Panc1 (cell line): Measurements from ENCODE around the gene NFATC1. TPM values are rescaled to one million over a fixed set of nuclear protein-coding genes. Genes with fewer than 3 reads are reported as not detected.

Experiments
- ATAC-seq: fragments of 200-7000 bp; cut with Tn5 transposase; 2 replicates; pipeline ENCODE4 v1.9.1; 2020; ENCODE audit warnings: mild to moderate bottlenecking, moderate library complexity
- BruUV-seq: library from RNA; stranded (reverse); fragments of 400-500 nt; replicated peaks from 2 replicates; lab custom pipeline; 2021; lab: Mats Ljungman, UMichigan
- CTCF ChIA-PET: fragments of 300-600 bp; sonication (Branson Sonifier 250); formaldehyde crosslinking; loops from one replicate; lab custom pipeline; 2022; ENCODE audit warnings: antibody characterized with exemption; lab: Charles Lee
- POLR2A ChIA-PET: fragments of 300-600 bp; sonication (Branson Sonifier 250); formaldehyde crosslinking; loops from one replicate; lab custom pipeline; 2022; ENCODE audit warnings: antibody characterized with exemption; lab: Charles Lee
- DNase-seq: peaks from one replicate; pipeline ENCODE4 v3.0.0-alpha.2; 2010; ENCODE audit warnings: low read depth, low spot score
- H3K27ac ChIP-seq: 2 replicates; pipeline ENCODE4 v1.5.1; 2011; ENCODE audit warnings: mild to moderate bottlenecking, low read length, inconsistent platforms
- H3K27me3 ChIP-seq: fragments of 200-500 bp; sonication (Bioruptor generic); 2 replicates; pipeline ENCODE4 v1.6.0; 2014; ENCODE audit warnings: low read length, inconsistent platforms; ENCODE audit not compliant: control insufficient read depth, insufficient read depth
- H3K36me3 ChIP-seq: fragments of 200-500 bp; sonication (Bioruptor generic); 2 replicates; pipeline ENCODE4 v1.5.1; 2014; ENCODE audit warnings: inconsistent platforms, mild to moderate bottlenecking, low read length, moderate library complexity; ENCODE audit not compliant: control insufficient read depth, insufficient read depth
- H3K4me1 ChIP-seq: 2 replicates; pipeline ENCODE4 v1.5.1; 2011; ENCODE audit warnings: inconsistent platforms, mild to moderate bottlenecking, low read length, moderate library complexity; ENCODE audit not compliant: control insufficient read depth, insufficient read depth
- H3K4me3 ChIP-seq, 2 experiments: 2 replicates each; pipeline ENCODE4 v1.5.1; 2011 to 2012; ENCODE audit warnings: low read depth in 2 of 2, low read length in 2 of 2, mild to moderate bottlenecking in 2 of 2, inconsistent platforms in 1 of 2, moderate library complexity in 1 of 2
- H3K9me3 ChIP-seq: fragments of 200-500 bp; sonication (Bioruptor generic); 2 replicates; pipeline ENCODE4 v1.5.1; 2014; ENCODE audit warnings: low read depth, mild to moderate bottlenecking, inconsistent platforms, low read length, moderate library complexity; ENCODE audit not compliant: control insufficient read depth, insufficient read depth
- CTCF ChIP-seq: fragments of 450-650 bp; IDR thresholded peaks from 2 replicates; pipeline ENCODE4 v1.5.1; 2017; ENCODE audit warnings: mild to moderate bottlenecking
- POLR2AphosphoS5 ChIP-seq: IDR thresholded peaks from 2 replicates; pipeline ENCODE4 v1.6.1; 2012; ENCODE audit warnings: mild to moderate bottlenecking, low read depth, low read length, moderate library complexity
- REST ChIP-seq, 2 experiments: IDR thresholded peaks; 2 replicates each; pipeline ENCODE4 v1.6.1; 2011 to 2012; ENCODE audit warnings: low read depth in 2 of 2, control low read depth in 1 of 2, low read length in 1 of 2, mild to moderate bottlenecking in 1 of 2, moderate library complexity in 1 of 2; ENCODE audit not compliant: insufficient read depth in 1 of 2
- SIN3A ChIP-seq: IDR thresholded peaks from 2 replicates; pipeline ENCODE4 v1.6.1; 2012; ENCODE audit warnings: low read depth, mild to moderate bottlenecking, low read length, moderate library complexity, borderline replicate concordance; ENCODE audit not compliant: insufficient read depth
- TCF7L2 ChIP-seq: IDR thresholded peaks from 2 replicates; pipeline ENCODE4 v1.6.1; 2011; ENCODE audit warnings: mild to moderate bottlenecking, low read depth, low read length, inconsistent platforms
- in situ Hi-C: cut with HindIII; loops from 2 replicates; pipeline ENCODE4 v1.10.0; 2016; ENCODE audit warnings: low sequenced_read_pairs, low pct_unique_long_range_greater_than_20kb
- intact Hi-C: fragments of 100-400 bp; cut with micrococcal nuclease; formaldehyde crosslinking; loops from one replicate; pipeline ENCODE4 v1.10.0; 2022; ENCODE audit not compliant: unreplicated experiment
- total RNA-seq: library from RNA; stranded (reverse); gene quantifications from one replicate; pipeline ENCODE4 v1.2.1, GENCODE V29; 2021; ENCODE audit not compliant: unreplicated experiment

The NFATC1 gene
- total RNA-seq, 1 experiment from 2014 or later: 30.8 TPM

DNA sequence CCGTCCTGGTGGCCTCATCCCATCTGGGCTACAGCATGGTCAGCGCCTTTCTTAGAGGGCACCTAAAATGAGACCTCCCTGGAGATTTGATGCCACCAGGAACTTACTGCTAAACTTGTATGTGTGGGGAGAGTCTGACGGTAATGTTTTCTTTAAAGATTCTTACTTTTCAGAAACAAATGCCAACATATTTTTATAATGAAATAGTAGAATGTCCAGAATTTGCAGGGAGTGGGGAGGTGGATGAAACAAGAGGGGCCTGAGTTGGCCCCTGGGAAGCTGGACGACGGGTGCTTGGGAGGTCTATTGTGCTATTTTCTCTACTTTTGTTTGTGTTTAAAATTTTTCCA is 165.1 kb downstream of the NFATC1 start:
- ATAC-seq (no peak), DNase-seq (no peak)
- TF ChIP-seq REST (IDR thresholded peaks at IDR 0.05; ENCODE audit: insufficient read depth in 1 of 2, low read depth in 2 of 2, low read length in 1 of 2): no peak
- TF ChIP-seq POLR2AphosphoS5: no peak
- TF ChIP-seq CTCF: no peak
- ChIA-PET CTCF (no interaction called here), POLR2A (no interaction called here)
- Histone ChIP-seq H3K4me1 (no peaks in the 10 kb centered on the region), H3K9me3 (no peaks in the 10 kb centered on the region), H3K27me3 (no peaks in the 10 kb centered on the region; the same call in 1 of the 2 replicates), H3K4me3 (no peak overlapping the region), H3K27ac (no peak overlapping the region), H3K36me3 (no peaks in the 10 kb centered on the region)
- in situ Hi-C loops: no loop called here
- intact Hi-C loops: no loop called here
- no TSS peak for BruUV-seq

DNA sequence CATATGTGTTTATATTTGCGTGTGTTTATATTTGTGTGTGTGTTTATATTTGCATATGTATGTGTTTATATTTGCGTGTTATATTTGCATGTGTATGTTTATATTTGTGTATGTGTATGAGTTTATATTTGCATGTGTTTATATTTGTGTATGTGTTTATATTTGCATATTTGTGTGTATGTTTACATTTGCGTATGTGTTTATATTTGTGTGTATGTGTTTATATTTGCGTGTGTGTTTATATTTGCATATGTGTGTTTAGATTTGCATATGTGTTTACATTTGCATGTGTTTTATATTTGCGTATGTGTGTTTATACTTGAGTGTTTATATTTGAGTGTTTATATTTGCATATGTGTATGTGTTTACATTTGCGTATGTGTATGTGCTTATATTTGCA is 168.2 kb downstream of the NFATC1 start:
- BruUV-seq: no TSS peak
- TF ChIP-seq TCF7L2 (no peak), POLR2AphosphoS5 (no peak), REST (IDR thresholded peaks at IDR 0.05; ENCODE audit: insufficient read depth in 1 of 2, low read depth in 2 of 2, low read length in 1 of 2) (no peak), SIN3A (no peak)
- Histone ChIP-seq H3K9me3 (no peaks in the 10 kb centered on the region), H3K27ac (no peak overlapping the region), H3K27me3 (peaks cover 6% of the 10 kb centered on the region; the same call in 1 of the 2 replicates), H3K36me3 (no peaks in the 10 kb centered on the region), H3K4me1 (no peaks in the 10 kb centered on the region), H3K4me3 (no peak overlapping the region)
- DNase-seq (no peak), ATAC-seq (no peak)
- in situ Hi-C loops: no loop called here
- POLR2A ChIA-PET: no interaction called here
- CTCF ChIA-PET: no interaction called here
- intact Hi-C loops: no loop called here
